Esophagus squamous epithelium (tissue), 5 donors: Measurements from ENCODE around the gene FAM241B. TPM values are rescaled to one million over a fixed set of nuclear protein-coding genes. Genes with fewer than 3 reads are reported as not detected.

ENCODE experiments used
- DNase-seq: peaks from one replicate; lab custom pipeline; 2025; lab: John Stamatoyannopoulos, UW
- H3K27ac ChIP-seq, 4 donors: fragments of 200-600 bp; sonication (generic); one replicate each; pipeline ENCODE4 v1.5.1; 2016 to 2019; ENCODE audit warnings: mild to moderate bottlenecking in 1 of 4
- H3K27me3 ChIP-seq, 4 donors: fragments of 200-600 bp; sonication (generic); 1 replicate in 3 of 4; 2 replicates in 1 of 4; pipeline versions ENCODE4 v1.5.1 to v1.6.0; 2017 to 2021; ENCODE audit warnings: antibody characterized with exemption in 1 of 4
- H3K36me3 ChIP-seq, 3 donors: fragments of 200-600 bp; sonication (generic); one replicate each; pipeline ENCODE4 v1.5.1; 2016 to 2019
- H3K4me1 ChIP-seq, 3 donors: fragments of 200-600 bp; sonication (generic); one replicate each; pipeline ENCODE4 v1.5.1; 2017 to 2019
- H3K4me3 ChIP-seq, 4 donors: fragments of 200-600 bp; sonication (generic); 1 replicate in 3 of 4; 2 replicates in 1 of 4; pipeline ENCODE4 v1.5.1; 2016 to 2019; ENCODE audit warnings: mild to moderate bottlenecking in 2 of 4, moderate library complexity in 1 of 4
- H3K9me3 ChIP-seq, 3 donors: fragments of 200-600 bp; sonication (generic); one replicate each; pipeline ENCODE4 v1.5.1; 2016 to 2019
- POLR2A ChIP-seq, 4 donors: fragments of 450-650 bp; IDR thresholded peaks; one replicate each; pipeline ENCODE4 v1.6.1; 2017; ENCODE audit warnings: antibody characterized with exemption in 4 of 4, mild to moderate bottlenecking in 4 of 4, moderate library complexity in 3 of 4
- WGBS, 2 donors: methylation state at CpG; one replicate each; pipeline ENCODE4 v1.1.5; 2018; 5-methylcytosine and 5-hydroxymethylcytosine counted together
- intact Hi-C: fragments of 100-400 bp; cut with DNase I; formaldehyde crosslinking; loops from one replicate; pipeline ENCODE4 v1.15.0; 2022
- total RNA-seq, 4 donors: library from RNA; depleted of rRNA; stranded (reverse); fragments of >200 nt; gene quantifications; one replicate each; pipeline ENCODE4 v1.1.0, GENCODE V29; 2016
- TF ChIP-seq, protein P1 (sequence below), 6 experiments: fragments of 450-650 bp in 4 of 6; fragments of 200-600 bp in 2 of 6; sonication (generic) in 2 of 6; IDR thresholded peaks; one replicate each; pipeline ENCODE4 v1.5.1; 2016 to 2019; ENCODE audit warnings: antibody characterized with exemption in 6 of 6, mild to moderate bottlenecking in 4 of 6, moderate library complexity in 4 of 6
- donor health status: DM: yes; HTN: yes; CAD: no.

The FAM241B gene
- total RNA-seq, 4 donors from 2014 or later = 1.2 to 1.7 (median 1.3) TPM; not detected in 1

DNA sequence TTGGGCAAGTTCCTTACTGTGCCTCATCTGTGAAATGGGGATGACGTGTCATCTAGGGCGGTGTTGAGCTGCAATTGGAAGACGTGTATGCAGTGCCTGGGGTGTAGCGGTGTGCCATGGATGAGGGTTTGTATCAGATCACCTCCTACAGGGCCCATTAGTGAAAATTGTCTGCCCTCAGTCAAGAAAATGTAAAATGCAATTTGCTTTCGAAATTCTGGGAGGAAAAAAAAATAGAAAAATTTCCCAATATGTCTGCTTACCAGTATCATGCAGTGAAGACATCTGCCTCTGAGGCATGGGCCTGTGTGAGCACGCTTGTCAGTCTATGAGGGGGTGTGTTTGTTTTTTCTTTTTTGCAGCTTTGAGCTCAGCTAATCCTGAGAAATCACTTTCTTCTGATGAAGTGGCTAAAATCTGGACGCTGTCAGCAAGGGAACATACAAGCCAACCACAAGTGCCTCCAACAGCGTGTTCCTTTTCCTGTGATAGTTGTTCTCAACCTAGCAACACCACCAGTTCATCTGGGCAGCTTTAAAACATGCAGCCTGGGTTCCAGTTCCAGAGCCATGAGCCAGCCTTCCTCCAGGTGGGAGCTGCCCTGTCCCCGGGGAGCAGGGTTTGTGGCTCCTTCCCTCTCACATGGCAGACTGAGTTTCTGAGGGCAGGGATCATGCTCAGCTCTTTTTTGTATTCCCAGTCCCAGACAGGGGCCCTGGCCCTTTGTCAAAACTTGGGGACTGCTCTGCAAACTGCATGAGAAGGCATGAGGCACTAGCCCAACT is 10.3 kb downstream of the FAM241B start:
- Histone ChIP-seq H3K27me3 (peaks cover 0 to 10% (median 0%) of the 10 kb centered on the region in 4 donors), H3K4me3 (peak overlapping the region in 1 of 4 donors; percentile 12), H3K9me3 (no peaks in the 10 kb centered on the region), H3K4me1 (peaks cover 8 to 50% (median 26%) of the 10 kb centered on the region in 3 donors), H3K27ac (peak overlapping the region; percentile 68 to 77 (median 74)), H3K36me3 (no peaks in the 10 kb centered on the region)
- no peak for DNase-seq
- WGBS, 2 donors = 28 to 40% methylated on average over 8 to 9 of the region's 9 CpGs
- no peak for TF ChIP-seq POLR2A (IDR thresholded peaks at IDR 0.05)
- TF ChIP-seq, protein P1, sequence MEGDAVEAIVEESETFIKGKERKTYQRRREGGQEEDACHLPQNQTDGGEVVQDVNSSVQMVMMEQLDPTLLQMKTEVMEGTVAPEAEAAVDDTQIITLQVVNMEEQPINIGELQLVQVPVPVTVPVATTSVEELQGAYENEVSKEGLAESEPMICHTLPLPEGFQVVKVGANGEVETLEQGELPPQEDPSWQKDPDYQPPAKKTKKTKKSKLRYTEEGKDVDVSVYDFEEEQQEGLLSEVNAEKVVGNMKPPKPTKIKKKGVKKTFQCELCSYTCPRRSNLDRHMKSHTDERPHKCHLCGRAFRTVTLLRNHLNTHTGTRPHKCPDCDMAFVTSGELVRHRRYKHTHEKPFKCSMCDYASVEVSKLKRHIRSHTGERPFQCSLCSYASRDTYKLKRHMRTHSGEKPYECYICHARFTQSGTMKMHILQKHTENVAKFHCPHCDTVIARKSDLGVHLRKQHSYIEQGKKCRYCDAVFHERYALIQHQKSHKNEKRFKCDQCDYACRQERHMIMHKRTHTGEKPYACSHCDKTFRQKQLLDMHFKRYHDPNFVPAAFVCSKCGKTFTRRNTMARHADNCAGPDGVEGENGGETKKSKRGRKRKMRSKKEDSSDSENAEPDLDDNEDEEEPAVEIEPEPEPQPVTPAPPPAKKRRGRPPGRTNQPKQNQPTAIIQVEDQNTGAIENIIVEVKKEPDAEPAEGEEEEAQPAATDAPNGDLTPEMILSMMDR (IDR thresholded peaks at IDR 0.05) = no peak
- intact Hi-C loops = loop anchor here (10.0 kb wide), 1 partner anchor 164 kb away; the partner anchor contains the start of gene COL13A1

DNA sequence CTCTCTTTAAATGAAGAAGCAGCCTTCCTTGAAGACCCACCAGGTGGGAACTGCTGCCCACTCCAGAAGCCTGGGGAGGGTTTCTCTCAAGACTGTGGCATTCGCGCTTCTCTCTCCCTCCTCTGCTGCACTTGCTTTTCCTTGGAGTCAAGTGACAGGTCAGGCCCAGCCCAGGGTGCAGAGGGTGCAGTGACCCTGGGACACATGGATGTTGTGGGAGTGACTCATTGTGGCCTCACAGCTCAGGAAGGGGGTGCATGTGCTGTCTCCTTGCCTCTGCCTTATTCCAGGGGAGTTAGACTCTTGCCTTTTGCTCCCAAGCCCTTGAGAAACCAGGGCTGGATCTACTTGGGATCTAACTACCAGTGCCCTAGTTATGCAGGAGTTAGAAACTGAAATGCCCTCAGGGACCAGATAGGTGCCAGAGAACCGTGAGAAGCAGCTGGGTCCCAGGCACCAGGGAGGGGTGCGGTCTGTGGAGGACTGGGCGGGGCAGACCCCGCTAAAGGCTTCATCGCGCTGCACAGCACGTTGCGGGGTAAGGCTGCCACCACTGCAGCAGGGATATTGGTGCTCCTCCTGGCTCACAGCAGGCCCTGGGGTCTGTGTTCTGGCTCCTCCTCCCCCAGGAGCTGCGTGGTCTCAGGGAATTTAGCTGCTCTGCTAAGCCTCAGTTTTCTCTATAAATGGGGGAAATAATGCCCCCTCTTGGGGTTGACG is 11.4 kb downstream of the FAM241B start:
- intact Hi-C loops = loop anchor here (10.0 kb wide), 1 partner anchor 163 kb away; the partner anchor contains the start of gene COL13A1
- 51 to 53% methylated on average over 4 to 12 of the region's 12 CpGs for whole genome bisulfite sequencing, 2 donors
- no peak for DNase-seq

DNA sequence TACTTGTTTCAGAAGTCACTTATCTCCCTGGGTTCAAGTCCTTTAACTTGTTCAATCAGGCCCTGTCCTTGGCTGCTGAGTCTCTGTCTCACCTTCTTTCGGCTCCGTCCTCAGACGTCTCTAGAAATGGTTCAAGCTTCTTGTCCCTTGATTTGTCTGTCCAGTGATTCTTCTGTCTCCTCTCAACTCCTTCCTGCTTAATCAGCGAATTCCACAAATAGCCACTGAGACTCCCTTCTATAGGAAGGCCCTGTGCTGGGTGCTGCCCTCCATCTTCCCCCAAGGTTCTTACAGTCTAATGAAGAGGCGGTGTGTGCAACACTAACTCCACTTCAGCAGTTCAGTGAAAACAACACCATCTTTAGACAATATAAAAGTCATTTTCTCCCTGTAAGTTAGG is 12.7 kb downstream of the FAM241B start:
- TF ChIP-seq, protein P1 (IDR thresholded peaks at IDR 0.05) = no peak
- no peak for TF ChIP-seq POLR2A (IDR thresholded peaks at IDR 0.05)
- no peak for DNase-seq
- intact Hi-C loops = loop anchor here (10.0 kb wide), 1 partner anchor 162 kb away; the partner anchor contains the start of gene COL13A1
- 86 to 87% methylated on average over 4 of the region's 5 CpGs for WGBS, 2 donors
- no peak overlapping the region for H3K27ac ChIP-seq
- H3K4me3 ChIP-seq = no peak overlapping the region
- H3K4me1 ChIP-seq = peaks cover 8 to 39% (median 26%) of the 10 kb centered on the region in 3 donors
- peaks cover 0 to 10% (median 0%) of the 10 kb centered on the region in 4 donors for H3K27me3 ChIP-seq
- no peaks in the 10 kb centered on the region for H3K9me3 ChIP-seq
- H3K36me3 ChIP-seq = no peaks in the 10 kb centered on the region

More for the DNA sequence above, 11.4 kb downstream of the FAM241B start:
- Histone ChIP-seq H3K4me3 (no peak overlapping the region), H3K27me3 (peaks cover 0 to 10% (median 0%) of the 10 kb centered on the region in 4 donors), H3K36me3 (no peaks in the 10 kb centered on the region), H3K9me3 (no peaks in the 10 kb centered on the region), H3K4me1 (peaks cover 8 to 50% (median 26%) of the 10 kb centered on the region in 3 donors), H3K27ac (peak overlapping the region; percentile 35 to 76 (median 70))
- TF ChIP-seq POLR2A (IDR thresholded peaks at IDR 0.05) = no peak
- TF ChIP-seq, protein P1 (IDR thresholded peaks at IDR 0.05) = no peak

DNA sequence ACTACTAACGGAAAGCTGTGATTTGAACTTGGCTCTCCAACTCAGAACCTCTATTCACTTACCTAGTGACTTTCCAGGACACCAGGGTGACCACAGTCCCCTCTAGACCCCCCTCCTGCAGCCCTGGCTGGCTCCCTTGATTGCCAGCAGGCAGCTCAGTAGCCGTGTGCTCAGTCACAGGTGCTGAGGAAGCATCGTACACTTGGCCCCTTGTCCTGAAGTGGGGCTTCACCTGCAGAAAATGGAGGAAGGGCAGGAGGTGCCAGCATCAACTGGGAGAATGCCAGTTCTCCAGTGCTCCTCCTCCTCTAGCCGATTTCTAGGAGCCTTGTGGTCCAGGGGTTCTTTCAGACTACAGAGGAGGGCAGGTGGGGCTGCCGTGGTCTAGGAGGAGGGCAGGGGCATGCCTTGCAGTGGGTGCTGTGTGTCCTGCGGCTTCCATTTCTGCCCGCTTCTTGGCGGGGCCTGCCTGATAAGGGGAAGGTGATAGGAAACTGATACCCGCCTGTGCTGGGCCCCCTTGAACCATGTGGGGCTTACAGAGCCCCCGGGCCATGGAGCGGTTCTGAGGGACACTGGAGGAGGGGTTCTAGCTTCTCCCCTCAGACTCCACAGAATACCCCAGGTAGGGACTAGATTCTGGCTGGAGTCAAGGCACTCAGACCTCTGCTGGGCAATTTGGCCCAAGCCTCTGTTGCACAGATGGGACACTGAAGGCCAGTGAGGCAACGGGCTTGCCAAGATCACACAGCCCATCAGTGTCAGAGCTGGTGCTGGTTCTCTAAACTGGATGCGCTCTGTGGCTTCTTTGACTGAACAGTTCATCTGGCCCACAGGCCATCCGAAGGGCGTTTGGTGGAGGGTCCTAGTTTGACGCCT is 14.0 kb downstream of the FAM241B start:
- Histone ChIP-seq H3K4me1 (peaks cover 8 to 38% (median 26%) of the 10 kb centered on the region in 3 donors), H3K27me3 (peaks cover 0 to 10% (median 0%) of the 10 kb centered on the region in 4 donors), H3K27ac (no peak overlapping the region), H3K4me3 (no peak overlapping the region), H3K36me3 (no peaks in the 10 kb centered on the region), H3K9me3 (no peaks in the 10 kb centered on the region)
- TF ChIP-seq, protein P1 (IDR thresholded peaks at IDR 0.05) = no peak
- no peak for TF ChIP-seq POLR2A (IDR thresholded peaks at IDR 0.05)
- WGBS, 2 donors = 45 to 62% methylated on average over 6 to 8 of the region's 16 CpGs
- no peak for DNase-seq
- intact Hi-C loops = loop anchor here (10.0 kb wide), 1 partner anchor 161 kb away; the partner anchor contains the start of gene COL13A1
